SK-N-SH (cell line): ENCODE results near the gene PLBD2. TPM values are rescaled to one million over a fixed set of nuclear protein-coding genes. Genes with fewer than 3 reads are reported as not detected.
A peak's percentile ranks its signal among the peaks of the same experiment; 100 is the strongest.

ENCODE experiments used
- CHD2 ChIP-seq: fragments of 150-350 bp; IDR thresholded peaks from 2 replicates; pipeline ENCODE4 v1.6.1; 2018; ENCODE audit warnings: low read length; ENCODE audit not compliant: partially characterized antibody
- ELF1 ChIP-seq: IDR thresholded peaks from 2 replicates; pipeline ENCODE4 v1.4.0; 2012
- EP300 ChIP-seq, 2 experiments: IDR thresholded peaks; 2 replicates each; pipeline versions ENCODE4 v1.4.0 to v1.6.1; 2012; ENCODE audit warnings: borderline replicate concordance in 1 of 2, low read depth in 1 of 2, low read length in 1 of 2
- EZH2phosphoT487 ChIP-seq: fragments of 200-600 bp; sonication (generic); IDR thresholded peaks from 2 replicates; pipeline ENCODE4 v1.6.1; 2017; ENCODE audit warnings: low read depth, mixed run types, mild to moderate bottlenecking, antibody characterized with exemption, moderate library complexity, borderline replicate concordance
- FOXM1 ChIP-seq: IDR thresholded peaks from 2 replicates; pipeline ENCODE4 v1.4.0; 2012; ENCODE audit warnings: low read depth, mild to moderate bottlenecking
- GABPA ChIP-seq: IDR thresholded peaks from 2 replicates; pipeline ENCODE4 v1.4.0; 2012; ENCODE audit warnings: low read depth, mild to moderate bottlenecking
- JUND ChIP-seq: IDR thresholded peaks from 2 replicates; pipeline ENCODE4 v1.4.0; 2012
- MEF2A ChIP-seq: IDR thresholded peaks from 2 replicates; pipeline ENCODE4 v1.4.0; 2012; ENCODE audit warnings: low read depth, borderline replicate concordance
- MXI1 ChIP-seq: IDR thresholded peaks from 2 replicates; pipeline ENCODE4 v1.6.1; 2012; ENCODE audit warnings: mild to moderate bottlenecking, low read depth, low read length, improper control_type of control experiment
- POLR2AphosphoS5 ChIP-seq: IDR thresholded peaks from 2 replicates; pipeline ENCODE4 v1.6.1; 2012; ENCODE audit warnings: low read depth, low read length
- RAD21 ChIP-seq: IDR thresholded peaks from 2 replicates; pipeline ENCODE4 v1.6.1; 2012; ENCODE audit warnings: mild to moderate bottlenecking, low read length
- RCOR1 ChIP-seq: fragments of 150-350 bp; IDR thresholded peaks from 2 replicates; pipeline ENCODE4 v1.6.1; 2017; ENCODE audit warnings: antibody characterized with exemption, low read length
- SIN3A ChIP-seq: IDR thresholded peaks from 2 replicates; pipeline ENCODE4 v1.6.1; 2012; ENCODE audit warnings: low read depth, mild to moderate bottlenecking, low read length, moderate library complexity, borderline replicate concordance
- SMC3 ChIP-seq: IDR thresholded peaks from 2 replicates; pipeline ENCODE4 v1.6.1; 2012; ENCODE audit warnings: low read depth, low read length, improper control_type of control experiment
- TAF1 ChIP-seq: IDR thresholded peaks from 2 replicates; pipeline ENCODE4 v1.6.1; 2012; ENCODE audit warnings: low read depth, mild to moderate bottlenecking, low read length, moderate library complexity, borderline replicate concordance
- TCF12 ChIP-seq: IDR thresholded peaks from 2 replicates; pipeline ENCODE4 v1.4.0; 2012
- TEAD4 ChIP-seq: IDR thresholded peaks from 2 replicates; pipeline ENCODE4 v1.4.0; 2012; ENCODE audit warnings: mild to moderate bottlenecking, borderline replicate concordance; ENCODE audit not compliant: insufficient read depth
- YY1 ChIP-seq: IDR thresholded peaks from 2 replicates; pipeline ENCODE4 v1.4.0; 2012; ENCODE audit warnings: low read depth, mild to moderate bottlenecking
- polyA plus RNA-seq, 3 experiments: library from polyadenylated mRNA; depleted of rRNA; stranded (reverse); fragments of >200 nt; gene quantifications; 2 replicates each; pipeline ENCODE4 v1.2.3, GENCODE V29; 2012
- TF ChIP-seq, protein P1 (sequence below): IDR thresholded peaks from 2 replicates; pipeline ENCODE4 v1.4.0; 2012; ENCODE audit warnings: low read depth, borderline replicate concordance
- TF ChIP-seq, protein P2 (sequence below): fragments of 200-600 bp; sonication (generic); IDR thresholded peaks from 2 replicates; pipeline ENCODE4 v1.6.1; 2017; ENCODE audit warnings: antibody characterized with exemption, mild to moderate bottlenecking, moderate library complexity
- TF ChIP-seq, protein P3 (sequence below): IDR thresholded peaks from 2 replicates; pipeline ENCODE4 v1.4.0; 2012; ENCODE audit warnings: low read depth
- TF ChIP-seq, protein P4 (sequence below): IDR thresholded peaks from 2 replicates; pipeline ENCODE4; 2012
- TF ChIP-seq, protein P5 (sequence below): fragments of 150-350 bp; IDR thresholded peaks from 2 replicates; pipeline ENCODE4 v1.6.1; 2017; ENCODE audit warnings: antibody characterized with exemption, low read length, low read depth, borderline replicate concordance

The PLBD2 gene
- polyA plus RNA-seq, 1 of the 3 experiments (the other 2 are of a cell fraction) = 15.2 TPM

DNA sequence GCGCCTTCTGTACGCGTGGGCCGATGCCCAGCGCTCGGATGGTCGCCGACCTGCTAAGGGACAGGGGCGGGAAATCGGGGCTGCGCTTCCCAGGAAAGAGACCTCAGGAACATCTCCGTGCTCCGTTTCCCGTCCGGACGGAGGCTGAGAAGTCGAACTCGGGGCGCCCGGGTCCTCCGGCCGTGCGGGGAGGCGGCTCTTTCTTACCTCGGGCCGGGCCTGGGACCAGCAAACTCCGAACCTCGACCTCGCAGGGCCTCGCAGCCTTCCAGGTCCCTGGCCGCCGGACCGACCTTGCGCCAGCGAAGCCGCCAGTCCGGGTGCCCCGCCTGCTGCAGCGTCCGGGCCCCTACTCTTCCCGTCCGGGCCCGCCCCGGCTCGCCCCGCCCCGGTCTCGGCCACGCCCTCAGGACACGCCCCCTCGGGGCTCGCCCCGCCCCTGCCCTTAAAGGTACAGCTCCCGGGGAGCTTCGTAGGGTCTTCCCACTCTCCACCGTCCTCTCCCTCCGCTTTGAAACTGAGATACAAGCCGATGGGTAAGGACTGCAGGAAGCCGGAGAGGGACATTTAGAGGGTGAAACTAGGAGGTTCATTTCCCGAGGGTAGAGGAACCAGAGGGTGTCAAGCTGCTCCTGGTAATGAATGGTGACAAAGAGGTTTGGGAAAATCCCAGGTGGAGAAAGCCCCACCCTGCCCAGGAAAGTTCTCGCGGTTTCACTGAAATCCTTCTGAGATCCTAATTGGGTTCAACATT, 23.4 kb upstream of the PLBD2 start, which contains the start of gene SLC8B1 (continued):
- TF ChIP-seq RCOR1 (no peak), FOXM1 (no peak), YY1 (no peak), POLR2AphosphoS5 (peak; percentile 89), RAD21 (no peak), TAF1 (peak; percentile 68; the same call in 1 of the 2 replicates), MEF2A (peak; percentile 44; the same call in 1 of the 2 replicates), GABPA (no peak), SMC3 (no peak), MXI1 (peak; percentile 34; the same call in 1 of the 2 replicates), ELF1 (no peak), EZH2phosphoT487 (no peak), JUND (no peak), TCF12 (no peak), SIN3A (no peak), TEAD4 (no peak), CHD2 (no peak), EP300 (IDR thresholded peaks at IDR 0.05; ENCODE audit: borderline replicate concordance in 1 of 2, low read depth in 1 of 2, low read length in 1 of 2) (no peak)
- TF ChIP-seq, protein P1, sequence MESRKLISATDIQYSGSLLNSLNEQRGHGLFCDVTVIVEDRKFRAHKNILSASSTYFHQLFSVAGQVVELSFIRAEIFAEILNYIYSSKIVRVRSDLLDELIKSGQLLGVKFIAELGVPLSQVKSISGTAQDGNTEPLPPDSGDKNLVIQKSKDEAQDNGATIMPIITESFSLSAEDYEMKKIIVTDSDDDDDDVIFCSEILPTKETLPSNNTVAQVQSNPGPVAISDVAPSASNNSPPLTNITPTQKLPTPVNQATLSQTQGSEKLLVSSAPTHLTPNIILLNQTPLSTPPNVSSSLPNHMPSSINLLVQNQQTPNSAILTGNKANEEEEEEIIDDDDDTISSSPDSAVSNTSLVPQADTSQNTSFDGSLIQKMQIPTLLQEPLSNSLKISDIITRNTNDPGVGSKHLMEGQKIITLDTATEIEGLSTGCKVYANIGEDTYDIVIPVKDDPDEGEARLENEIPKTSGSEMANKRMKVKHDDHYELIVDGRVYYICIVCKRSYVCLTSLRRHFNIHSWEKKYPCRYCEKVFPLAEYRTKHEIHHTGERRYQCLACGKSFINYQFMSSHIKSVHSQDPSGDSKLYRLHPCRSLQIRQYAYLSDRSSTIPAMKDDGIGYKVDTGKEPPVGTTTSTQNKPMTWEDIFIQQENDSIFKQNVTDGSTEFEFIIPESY = no peak
- TF ChIP-seq, protein P2, sequence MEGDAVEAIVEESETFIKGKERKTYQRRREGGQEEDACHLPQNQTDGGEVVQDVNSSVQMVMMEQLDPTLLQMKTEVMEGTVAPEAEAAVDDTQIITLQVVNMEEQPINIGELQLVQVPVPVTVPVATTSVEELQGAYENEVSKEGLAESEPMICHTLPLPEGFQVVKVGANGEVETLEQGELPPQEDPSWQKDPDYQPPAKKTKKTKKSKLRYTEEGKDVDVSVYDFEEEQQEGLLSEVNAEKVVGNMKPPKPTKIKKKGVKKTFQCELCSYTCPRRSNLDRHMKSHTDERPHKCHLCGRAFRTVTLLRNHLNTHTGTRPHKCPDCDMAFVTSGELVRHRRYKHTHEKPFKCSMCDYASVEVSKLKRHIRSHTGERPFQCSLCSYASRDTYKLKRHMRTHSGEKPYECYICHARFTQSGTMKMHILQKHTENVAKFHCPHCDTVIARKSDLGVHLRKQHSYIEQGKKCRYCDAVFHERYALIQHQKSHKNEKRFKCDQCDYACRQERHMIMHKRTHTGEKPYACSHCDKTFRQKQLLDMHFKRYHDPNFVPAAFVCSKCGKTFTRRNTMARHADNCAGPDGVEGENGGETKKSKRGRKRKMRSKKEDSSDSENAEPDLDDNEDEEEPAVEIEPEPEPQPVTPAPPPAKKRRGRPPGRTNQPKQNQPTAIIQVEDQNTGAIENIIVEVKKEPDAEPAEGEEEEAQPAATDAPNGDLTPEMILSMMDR = no peak
- TF ChIP-seq, protein P3, sequence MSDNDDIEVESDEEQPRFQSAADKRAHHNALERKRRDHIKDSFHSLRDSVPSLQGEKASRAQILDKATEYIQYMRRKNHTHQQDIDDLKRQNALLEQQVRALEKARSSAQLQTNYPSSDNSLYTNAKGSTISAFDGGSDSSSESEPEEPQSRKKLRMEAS = no peak
- TF ChIP-seq, protein P4, sequence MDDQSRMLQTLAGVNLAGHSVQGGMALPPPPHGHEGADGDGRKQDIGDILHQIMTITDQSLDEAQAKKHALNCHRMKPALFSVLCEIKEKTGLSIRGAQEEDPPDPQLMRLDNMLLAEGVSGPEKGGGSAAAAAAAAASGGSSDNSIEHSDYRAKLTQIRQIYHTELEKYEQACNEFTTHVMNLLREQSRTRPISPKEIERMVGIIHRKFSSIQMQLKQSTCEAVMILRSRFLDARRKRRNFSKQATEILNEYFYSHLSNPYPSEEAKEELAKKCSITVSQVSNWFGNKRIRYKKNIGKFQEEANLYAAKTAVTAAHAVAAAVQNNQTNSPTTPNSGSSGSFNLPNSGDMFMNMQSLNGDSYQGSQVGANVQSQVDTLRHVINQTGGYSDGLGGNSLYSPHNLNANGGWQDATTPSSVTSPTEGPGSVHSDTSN = no peak
- TF ChIP-seq, protein P5, sequence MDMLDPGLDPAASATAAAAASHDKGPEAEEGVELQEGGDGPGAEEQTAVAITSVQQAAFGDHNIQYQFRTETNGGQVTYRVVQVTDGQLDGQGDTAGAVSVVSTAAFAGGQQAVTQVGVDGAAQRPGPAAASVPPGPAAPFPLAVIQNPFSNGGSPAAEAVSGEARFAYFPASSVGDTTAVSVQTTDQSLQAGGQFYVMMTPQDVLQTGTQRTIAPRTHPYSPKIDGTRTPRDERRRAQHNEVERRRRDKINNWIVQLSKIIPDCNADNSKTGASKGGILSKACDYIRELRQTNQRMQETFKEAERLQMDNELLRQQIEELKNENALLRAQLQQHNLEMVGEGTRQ = no peak
